Astrocyte (in vitro differentiated cells and primary cell): ENCODE data around the gene LAMB2. TPM values are rescaled to one million over a fixed set of nuclear protein-coding genes. Genes with fewer than 3 reads are reported as not detected.
A peak's percentile ranks its signal among the peaks of the same experiment; 100 is the strongest.

ENCODE experiments used
- DNase-seq: peaks from one replicate; pipeline ENCODE4 v3.0.0-alpha.2; 2010; ENCODE audit warnings: low read depth
- FAIRE-seq: peaks from 2 replicates; lab custom pipeline; 2011; peaks lifted over from hg19 to GRCh38; lab: Jason Lieb, UNC
- H2AFZ ChIP-seq: 2 replicates; pipeline ENCODE4 v1.6.0; 2012; ENCODE audit warnings: low read depth, low read length, inconsistent platforms
- H3K27ac ChIP-seq: 2 replicates; pipeline ENCODE4 v1.5.1; 2011; ENCODE audit warnings: low read depth, low read length, inconsistent platforms
- H3K27me3 ChIP-seq: 2 replicates; pipeline ENCODE4 v1.6.0; 2011; ENCODE audit warnings: low read length, inconsistent platforms; ENCODE audit not compliant: insufficient read depth
- H3K36me3 ChIP-seq: 2 replicates; pipeline ENCODE4 v1.5.1; 2011; ENCODE audit warnings: low read length, inconsistent platforms; ENCODE audit not compliant: insufficient read depth
- H3K4me1 ChIP-seq: 2 replicates; pipeline ENCODE4 v1.5.1; 2011; ENCODE audit warnings: low read length, inconsistent platforms; ENCODE audit not compliant: insufficient read depth
- H3K4me2 ChIP-seq: 2 replicates; pipeline ENCODE4 v1.6.0; 2012; ENCODE audit warnings: low read length, inconsistent platforms
- H3K4me3 ChIP-seq: 2 replicates; pipeline ENCODE4 v1.5.1; 2011; ENCODE audit warnings: low read depth, mild to moderate bottlenecking, low read length, inconsistent platforms; ENCODE audit not compliant: insufficient read depth
- H3K79me2 ChIP-seq: 2 replicates; pipeline ENCODE4 v1.6.0; 2012; ENCODE audit warnings: mild to moderate bottlenecking, low read length, inconsistent platforms; ENCODE audit not compliant: insufficient read depth
- H3K9ac ChIP-seq: 2 replicates; pipeline ENCODE4 v1.6.0; 2012; ENCODE audit warnings: mild to moderate bottlenecking, low read length, inconsistent platforms
- H3K9me3 ChIP-seq: 2 replicates; pipeline ENCODE4 v1.5.1; 2012; ENCODE audit warnings: low read depth, mild to moderate bottlenecking, low read length, inconsistent platforms; ENCODE audit not compliant: insufficient read depth
- H4K20me1 ChIP-seq: 2 replicates; pipeline ENCODE4 v1.6.0; 2012; ENCODE audit warnings: low read length, inconsistent platforms; ENCODE audit not compliant: insufficient read depth
- H3K27ac Mint-ChIP-seq: one replicate; pipeline ENCODE4 v1.8.0; 2021; ENCODE audit warnings: mild to moderate bottlenecking, mixed read lengths; ENCODE audit not compliant: unreplicated experiment
- H3K27me3 Mint-ChIP-seq: one replicate; pipeline ENCODE4 v1.8.0; 2021; ENCODE audit warnings: low read depth, mixed read lengths; ENCODE audit not compliant: unreplicated experiment
- H3K36me3 Mint-ChIP-seq: one replicate; pipeline ENCODE4 v1.8.0; 2021; ENCODE audit warnings: low read depth, mixed read lengths; ENCODE audit not compliant: unreplicated experiment
- H3K4me1 Mint-ChIP-seq: one replicate; pipeline ENCODE4 v1.8.0; 2021; ENCODE audit warnings: low read depth, mixed read lengths; ENCODE audit not compliant: unreplicated experiment
- H3K4me3 Mint-ChIP-seq: one replicate; pipeline ENCODE4 v1.8.0; 2021; ENCODE audit warnings: mild to moderate bottlenecking, moderate library complexity, mixed read lengths; ENCODE audit not compliant: unreplicated experiment
- H3K9me3 Mint-ChIP-seq: one replicate; pipeline ENCODE4 v1.8.0; 2021; ENCODE audit warnings: mild to moderate bottlenecking, mixed read lengths; ENCODE audit not compliant: unreplicated experiment
- EZH2 ChIP-seq: IDR thresholded peaks from 2 replicates; pipeline ENCODE4 v1.6.1; 2012; ENCODE audit warnings: mild to moderate bottlenecking, low read length, inconsistent platforms; ENCODE audit not compliant: insufficient read depth
- total RNA-seq: library from RNA; stranded (reverse); gene quantifications from 2 replicates; pipeline ENCODE4 v1.2.1, GENCODE V29; 2021
- TF ChIP-seq, protein P1 (sequence below): IDR thresholded peaks from 2 replicates; pipeline ENCODE4 v1.5.1; 2011; ENCODE audit warnings: low read depth, mild to moderate bottlenecking, inconsistent platforms, low read length, moderate library complexity; ENCODE audit not compliant: insufficient read depth

The LAMB2 gene
- total RNA-seq, 1 donor from 2014 or later = 344 TPM

DNA sequence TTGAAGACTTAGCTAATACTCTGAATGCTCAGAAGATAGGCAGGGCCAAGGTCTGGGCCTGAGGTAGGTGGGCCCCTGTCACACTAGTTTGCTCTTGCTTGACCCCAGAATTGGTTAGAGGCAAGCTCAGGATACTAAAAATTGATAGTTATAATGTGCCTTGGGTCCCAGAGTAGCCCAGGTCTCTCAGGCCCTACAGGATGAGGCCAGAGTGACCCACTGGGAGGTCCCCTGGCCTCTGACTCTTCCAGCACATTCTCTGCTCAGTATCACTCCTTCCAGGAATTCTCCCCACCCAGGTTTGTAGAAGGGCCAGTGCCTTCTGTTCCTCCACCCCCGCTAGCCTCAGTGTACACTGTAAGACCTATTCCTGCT, 37.9 kb upstream of the LAMB2 start:
- H3K4me1 ChIP-seq = peaks cover 44% of the 10 kb centered on the region
- H2AFZ ChIP-seq = peak overlapping the region; percentile 100
- H3K79me2 ChIP-seq = peaks cover 20% of the 10 kb centered on the region
- no peak for FAIRE-seq
- TF ChIP-seq, protein P1, sequence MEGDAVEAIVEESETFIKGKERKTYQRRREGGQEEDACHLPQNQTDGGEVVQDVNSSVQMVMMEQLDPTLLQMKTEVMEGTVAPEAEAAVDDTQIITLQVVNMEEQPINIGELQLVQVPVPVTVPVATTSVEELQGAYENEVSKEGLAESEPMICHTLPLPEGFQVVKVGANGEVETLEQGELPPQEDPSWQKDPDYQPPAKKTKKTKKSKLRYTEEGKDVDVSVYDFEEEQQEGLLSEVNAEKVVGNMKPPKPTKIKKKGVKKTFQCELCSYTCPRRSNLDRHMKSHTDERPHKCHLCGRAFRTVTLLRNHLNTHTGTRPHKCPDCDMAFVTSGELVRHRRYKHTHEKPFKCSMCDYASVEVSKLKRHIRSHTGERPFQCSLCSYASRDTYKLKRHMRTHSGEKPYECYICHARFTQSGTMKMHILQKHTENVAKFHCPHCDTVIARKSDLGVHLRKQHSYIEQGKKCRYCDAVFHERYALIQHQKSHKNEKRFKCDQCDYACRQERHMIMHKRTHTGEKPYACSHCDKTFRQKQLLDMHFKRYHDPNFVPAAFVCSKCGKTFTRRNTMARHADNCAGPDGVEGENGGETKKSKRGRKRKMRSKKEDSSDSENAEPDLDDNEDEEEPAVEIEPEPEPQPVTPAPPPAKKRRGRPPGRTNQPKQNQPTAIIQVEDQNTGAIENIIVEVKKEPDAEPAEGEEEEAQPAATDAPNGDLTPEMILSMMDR = no peak
- no peak for TF ChIP-seq EZH2
- peak overlapping the region; percentile 79 for H3K9ac ChIP-seq
- no peak for DNase-seq
- no peaks in the 10 kb centered on the region for H3K36me3 ChIP-seq
- peaks cover 10% of the 10 kb centered on the region for H3K36me3 Mint-ChIP-seq
- H3K27me3 Mint-ChIP-seq = no peaks in the 10 kb centered on the region
- no peaks in the 10 kb centered on the region for H3K9me3 Mint-ChIP-seq
- H3K4me1 Mint-ChIP-seq = peaks cover 16% of the 10 kb centered on the region
- H3K4me3 ChIP-seq = peak overlapping the region; percentile 73
- H3K27ac Mint-ChIP-seq = peak overlapping the region; percentile 91
- H3K4me2 ChIP-seq = peak overlapping the region; percentile 98
- no peaks in the 10 kb centered on the region for H3K9me3 ChIP-seq
- peak overlapping the region; percentile 87 for H3K4me3 Mint-ChIP-seq
- H4K20me1 ChIP-seq = peaks cover 21% of the 10 kb centered on the region
- H3K27ac ChIP-seq = no peak overlapping the region
- H3K27me3 ChIP-seq = no peaks in the 10 kb centered on the region

DNA sequence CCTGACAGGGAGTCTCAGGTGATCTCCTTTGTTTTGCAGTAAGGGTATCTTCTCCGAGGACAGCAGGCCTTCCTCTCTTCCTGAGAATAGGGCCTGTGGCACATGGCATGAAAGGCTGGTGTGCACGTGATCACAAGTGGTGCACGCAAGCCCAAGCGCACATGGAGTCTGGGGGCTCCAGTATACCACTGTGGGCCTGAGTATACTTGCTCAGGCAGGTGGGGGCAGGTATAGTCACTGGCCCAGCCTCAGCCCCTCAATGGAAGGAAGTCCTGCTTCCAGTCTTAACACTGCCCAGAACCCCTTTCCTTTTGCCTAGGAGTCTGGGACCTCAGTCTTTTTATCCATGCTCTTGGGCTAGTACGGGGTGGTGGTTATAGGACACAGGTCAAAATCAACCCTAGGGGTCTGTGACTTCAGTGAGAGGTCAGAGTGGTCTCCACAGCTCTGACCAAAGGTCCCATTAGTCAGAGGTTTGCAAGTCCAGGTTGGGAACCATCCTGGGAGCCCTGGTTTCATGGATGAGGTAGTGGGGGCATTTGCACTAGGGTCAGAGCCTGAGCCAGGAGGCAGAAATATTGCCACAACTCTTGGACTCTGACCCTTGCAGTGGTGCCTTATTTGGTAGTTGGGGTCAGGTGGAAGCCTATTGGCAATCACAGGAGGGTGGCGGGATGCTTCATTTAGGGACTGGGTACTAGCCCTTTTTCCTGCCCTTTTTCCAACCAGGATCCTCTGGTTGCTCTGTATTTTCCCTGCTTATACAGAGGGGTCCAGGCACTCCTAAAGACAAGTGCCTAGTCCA, 34.1 kb upstream of the LAMB2 start:
- Histone ChIP-seq H3K79me2 (peaks cover 30% of the 10 kb centered on the region), H3K9me3 (no peaks in the 10 kb centered on the region), H3K9ac (peak overlapping the region; percentile 89), H3K4me1 (peaks cover 23% of the 10 kb centered on the region), H2AFZ (peak overlapping the region; percentile 97), H3K4me2 (peak overlapping the region; percentile 86), H3K27me3 (no peaks in the 10 kb centered on the region), H3K27ac (no peak overlapping the region), H3K4me3 (peak overlapping the region; percentile 72), H3K36me3 (peaks cover 6% of the 10 kb centered on the region), H4K20me1 (peaks cover 14% of the 10 kb centered on the region)
- no peak for TF ChIP-seq EZH2
- TF ChIP-seq, protein P1 = no peak
- H3K4me3 Mint-ChIP-seq = peak overlapping the region; percentile 88
- H3K27ac Mint-ChIP-seq = no peak overlapping the region
- DNase-seq (no peak), FAIRE-seq (no peak)
- no peaks in the 10 kb centered on the region for H3K27me3 Mint-ChIP-seq
- H3K9me3 Mint-ChIP-seq = no peaks in the 10 kb centered on the region
- peaks cover 11% of the 10 kb centered on the region for H3K4me1 Mint-ChIP-seq
- H3K36me3 Mint-ChIP-seq = peaks cover 9% of the 10 kb centered on the region
